Ascending aorta (tissue), 2 donors: ENCODE data around the gene RTL1. TPM values are rescaled to one million over a fixed set of nuclear protein-coding genes. Genes with fewer than 3 reads are reported as not detected.

Experiments
- DNase-seq, 2 donors: peaks; one replicate each; pipeline ENCODE4 v3.0.0-alpha.2; 2019; ENCODE audit warnings: low spot score in 2 of 2
- H3K27ac ChIP-seq, 2 donors: fragments of 200-600 bp; sonication (generic); one replicate each; pipeline ENCODE4 v1.5.1; 2016 to 2017; ENCODE audit warnings: mild to moderate bottlenecking in 1 of 2
- H3K27me3 ChIP-seq: fragments of 200-600 bp; sonication (generic); one replicate; pipeline ENCODE4 v1.5.1; 2017
- H3K36me3 ChIP-seq, 2 donors: fragments of 200-600 bp; sonication (generic); one replicate each; pipeline ENCODE4 v1.5.1; 2016
- H3K4me1 ChIP-seq, 2 donors: fragments of 200-600 bp; sonication (generic); one replicate each; pipeline ENCODE4 v1.5.1; 2016 to 2017; ENCODE audit warnings: mild to moderate bottlenecking in 1 of 2
- H3K4me3 ChIP-seq, 2 donors: fragments of 200-600 bp; sonication (generic); one replicate each; pipeline ENCODE4 v1.5.1; 2016 to 2017; ENCODE audit warnings: mild to moderate bottlenecking in 1 of 2
- H3K9me3 ChIP-seq, 2 donors: fragments of 200-600 bp; sonication (generic); one replicate each; pipeline ENCODE4 v1.5.1; 2016
- intact Hi-C: fragments of 100-400 bp; cut with DNase I; formaldehyde crosslinking; loops from one replicate; pipeline ENCODE4 v1.15.1; 2023
- total RNA-seq: library from RNA; depleted of rRNA; stranded (reverse); fragments of >200 nt; gene quantifications from one replicate; pipeline ENCODE4 v1.1.0, GENCODE V29; 2016
- TF ChIP-seq, protein P1 (sequence below), 3 experiments: fragments of 200-600 bp in 2 of 3; fragments of 450-650 bp in 1 of 3; sonication (generic) in 2 of 3; IDR thresholded peaks; one replicate each; pipeline ENCODE4 v1.5.1; 2016 to 2019; ENCODE audit warnings: antibody characterized with exemption in 3 of 3, mild to moderate bottlenecking in 1 of 3, moderate library complexity in 1 of 3

RTL1 gene
- total RNA-seq, 1 donor from 2014 or later: not detected

DNA sequence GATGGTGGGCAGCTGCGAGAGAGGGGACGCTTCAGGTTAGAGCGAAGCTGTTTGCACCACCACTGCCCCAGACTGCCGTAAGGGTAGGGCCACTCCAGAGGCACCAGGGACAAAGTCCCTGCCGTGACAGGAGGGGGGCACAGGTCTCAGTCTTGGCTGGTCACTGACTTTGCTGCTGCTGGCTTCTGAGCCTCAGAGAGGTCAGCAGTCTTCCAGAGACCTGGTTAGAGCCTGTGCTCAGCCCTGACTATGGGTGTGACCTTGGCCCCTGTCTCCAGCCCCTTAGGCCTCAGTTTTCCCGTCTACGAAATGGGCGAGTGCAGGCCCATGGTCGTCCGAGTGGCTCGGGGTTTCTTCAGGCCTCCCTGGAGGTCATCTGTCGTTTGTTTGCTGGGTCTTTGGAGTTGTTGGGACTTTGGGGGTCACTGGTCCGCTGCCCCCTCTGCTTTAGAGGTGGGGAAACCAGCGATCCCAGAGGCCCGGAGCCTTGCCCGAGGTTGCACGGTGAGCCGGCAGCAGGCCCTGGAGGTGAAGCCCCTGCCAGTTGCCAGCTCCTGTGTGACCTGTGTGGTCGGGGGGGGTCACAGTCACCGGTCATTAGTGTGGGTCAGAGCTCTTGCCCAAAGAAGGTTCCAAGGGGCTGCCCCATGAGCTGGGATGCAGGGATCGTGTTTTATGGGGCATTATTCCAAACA lies 62.3 kb downstream of the RTL1 start:
- intact Hi-C loops: no loop called here
- H3K36me3 ChIP-seq: no peaks in the 10 kb centered on the region
- H3K4me3 ChIP-seq: no peak overlapping the region
- H3K27ac ChIP-seq: no peak overlapping the region
- no peaks in the 10 kb centered on the region for H3K27me3 ChIP-seq
- TF ChIP-seq, protein P1, sequence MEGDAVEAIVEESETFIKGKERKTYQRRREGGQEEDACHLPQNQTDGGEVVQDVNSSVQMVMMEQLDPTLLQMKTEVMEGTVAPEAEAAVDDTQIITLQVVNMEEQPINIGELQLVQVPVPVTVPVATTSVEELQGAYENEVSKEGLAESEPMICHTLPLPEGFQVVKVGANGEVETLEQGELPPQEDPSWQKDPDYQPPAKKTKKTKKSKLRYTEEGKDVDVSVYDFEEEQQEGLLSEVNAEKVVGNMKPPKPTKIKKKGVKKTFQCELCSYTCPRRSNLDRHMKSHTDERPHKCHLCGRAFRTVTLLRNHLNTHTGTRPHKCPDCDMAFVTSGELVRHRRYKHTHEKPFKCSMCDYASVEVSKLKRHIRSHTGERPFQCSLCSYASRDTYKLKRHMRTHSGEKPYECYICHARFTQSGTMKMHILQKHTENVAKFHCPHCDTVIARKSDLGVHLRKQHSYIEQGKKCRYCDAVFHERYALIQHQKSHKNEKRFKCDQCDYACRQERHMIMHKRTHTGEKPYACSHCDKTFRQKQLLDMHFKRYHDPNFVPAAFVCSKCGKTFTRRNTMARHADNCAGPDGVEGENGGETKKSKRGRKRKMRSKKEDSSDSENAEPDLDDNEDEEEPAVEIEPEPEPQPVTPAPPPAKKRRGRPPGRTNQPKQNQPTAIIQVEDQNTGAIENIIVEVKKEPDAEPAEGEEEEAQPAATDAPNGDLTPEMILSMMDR (IDR thresholded peaks at IDR 0.05): no peak
- H3K4me1 ChIP-seq: no peaks in the 10 kb centered on the region
- DNase-seq: no peak
- H3K9me3 ChIP-seq: no peaks in the 10 kb centered on the region

DNA sequence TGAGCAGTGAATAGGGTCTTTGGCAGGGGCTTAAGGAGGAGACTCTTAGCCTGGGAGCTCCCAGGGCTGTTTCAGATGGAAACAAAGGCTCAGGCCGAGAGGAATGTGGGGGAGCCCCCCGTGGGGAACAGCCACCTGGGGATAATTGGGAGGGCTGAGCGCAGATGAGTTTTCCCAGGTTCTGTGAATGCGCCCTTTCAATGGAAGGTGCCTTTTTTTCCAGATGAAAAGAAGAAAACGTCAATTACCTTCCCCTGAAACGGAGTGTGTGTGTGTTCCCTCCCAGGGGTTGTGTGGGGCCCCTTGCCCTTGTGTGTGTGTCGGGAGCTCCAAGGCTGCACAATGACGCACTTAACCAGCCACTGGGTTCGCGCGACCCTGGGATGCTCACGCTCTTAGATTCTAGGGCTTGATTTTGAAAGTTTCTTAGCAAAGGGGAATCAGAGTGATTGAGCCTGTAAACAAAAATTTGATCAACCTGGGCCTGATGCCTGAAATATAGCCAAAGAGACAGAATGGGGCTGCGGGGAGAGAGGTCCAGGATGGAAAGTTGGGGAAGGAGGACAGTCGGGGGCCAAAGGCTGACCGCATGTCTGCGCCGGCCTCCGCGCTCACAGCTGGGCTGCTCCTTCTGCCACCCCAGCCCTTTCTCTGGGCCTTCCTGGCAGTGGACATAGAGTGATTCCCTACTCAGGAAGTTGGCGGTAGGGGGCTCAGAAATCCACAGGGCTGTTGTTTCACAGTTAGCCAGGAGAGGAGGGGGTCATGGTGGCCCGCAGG lies 63.0 kb downstream of the RTL1 start:
- no peaks in the 10 kb centered on the region for H3K36me3 ChIP-seq
- no peaks in the 10 kb centered on the region for H3K4me1 ChIP-seq
- H3K4me3 ChIP-seq: no peak overlapping the region
- TF ChIP-seq, protein P1 (IDR thresholded peaks at IDR 0.05): no peak
- no peak for DNase-seq
- no peaks in the 10 kb centered on the region for H3K9me3 ChIP-seq
- intact Hi-C loops: no loop called here
- no peaks in the 10 kb centered on the region for H3K27me3 ChIP-seq
- H3K27ac ChIP-seq: no peak overlapping the region

DNA sequence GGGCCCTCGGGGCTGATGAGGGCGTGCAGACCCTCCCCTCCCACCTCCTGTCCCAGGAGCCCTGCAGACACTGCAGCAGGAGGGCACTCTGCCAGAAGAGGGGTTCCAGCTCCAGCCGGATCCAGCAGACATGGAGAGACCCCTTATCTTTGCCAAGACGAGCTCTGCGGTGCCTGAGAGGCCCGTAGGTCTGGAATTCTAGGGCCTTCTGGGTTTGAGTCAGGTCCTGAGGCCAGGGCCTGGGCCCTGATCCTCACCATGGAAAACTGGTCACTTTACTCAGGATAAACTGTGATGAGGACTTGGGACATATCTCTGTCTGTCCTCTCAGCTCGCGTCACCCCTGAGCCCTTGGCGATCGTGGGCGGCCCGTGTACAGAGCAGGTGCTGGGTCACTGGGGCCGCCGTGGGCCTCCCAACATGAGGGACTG lies 63.8 kb downstream of the RTL1 start:
- Histone ChIP-seq H3K27ac (no peak overlapping the region), H3K27me3 (no peaks in the 10 kb centered on the region), H3K4me1 (no peaks in the 10 kb centered on the region), H3K36me3 (no peaks in the 10 kb centered on the region), H3K4me3 (no peak overlapping the region), H3K9me3 (no peaks in the 10 kb centered on the region)
- no peak for DNase-seq
- intact Hi-C loops: no loop called here
- TF ChIP-seq, protein P1 (IDR thresholded peaks at IDR 0.05): no peak

DNA sequence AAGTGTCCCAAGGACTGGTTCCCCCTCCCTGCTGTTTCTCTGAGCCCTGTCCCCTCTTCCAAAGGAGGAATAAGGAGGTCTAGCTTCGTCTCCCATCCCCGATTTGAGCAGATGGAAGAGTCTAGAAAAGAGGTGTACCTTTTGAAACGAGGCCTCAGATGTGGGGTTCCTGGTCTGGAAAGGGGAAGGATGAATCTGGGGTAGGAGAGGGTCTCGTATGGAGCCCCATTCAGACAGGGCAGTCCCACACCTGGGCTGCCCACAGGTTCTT lies 64.3 kb downstream of the RTL1 start:
- Histone ChIP-seq H3K4me1 (no peaks in the 10 kb centered on the region), H3K36me3 (no peaks in the 10 kb centered on the region), H3K27ac (no peak overlapping the region), H3K9me3 (no peaks in the 10 kb centered on the region), H3K4me3 (no peak overlapping the region), H3K27me3 (no peaks in the 10 kb centered on the region)
- no peak for DNase-seq
- intact Hi-C loops: no loop called here
- TF ChIP-seq, protein P1 (IDR thresholded peaks at IDR 0.05): no peak

DNA sequence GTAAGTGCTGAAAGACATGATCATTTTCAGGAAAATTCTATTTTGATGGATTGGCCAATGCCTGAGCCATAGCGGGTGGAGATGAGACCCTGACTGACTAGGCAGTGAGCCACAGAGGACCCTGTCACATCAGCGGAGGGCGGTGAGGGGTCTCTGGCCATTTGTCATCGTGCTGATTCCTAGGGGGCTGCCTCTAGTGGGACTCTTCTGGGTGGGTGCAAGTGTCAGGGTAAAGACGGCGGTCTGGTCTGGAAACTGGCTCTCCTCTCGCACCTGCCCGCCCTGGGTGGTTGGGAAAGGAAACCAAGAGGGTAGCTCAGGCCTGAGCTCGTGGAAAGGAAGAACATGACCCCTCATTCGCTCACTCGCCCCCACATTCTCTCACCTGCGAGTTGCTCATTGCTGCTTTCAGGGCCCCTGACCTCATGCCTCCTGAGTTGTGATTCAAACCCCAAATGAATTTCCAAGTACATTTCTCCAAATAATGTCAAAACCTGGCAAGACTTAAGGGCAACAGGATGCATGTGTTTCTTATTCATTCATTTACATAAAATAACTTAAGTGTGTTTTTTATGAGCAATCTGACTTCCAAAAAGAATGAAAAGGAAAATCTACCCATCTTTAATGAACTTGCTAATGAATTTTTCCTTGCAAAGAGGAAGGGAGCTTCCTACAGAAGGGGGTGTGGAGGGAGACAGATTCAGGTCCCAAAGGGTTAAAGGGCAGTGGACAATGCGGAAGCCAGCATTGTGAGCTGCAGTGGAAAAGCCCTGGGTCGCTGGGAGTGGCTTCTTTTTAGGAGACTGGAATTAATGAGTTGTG lies 64.8 kb downstream of the RTL1 start:
- Histone ChIP-seq H3K4me1 (no peaks in the 10 kb centered on the region), H3K27ac (no peak overlapping the region), H3K4me3 (no peak overlapping the region), H3K9me3 (no peaks in the 10 kb centered on the region), H3K36me3 (no peaks in the 10 kb centered on the region), H3K27me3 (no peaks in the 10 kb centered on the region)
- intact Hi-C loops: no loop called here
- no peak for DNase-seq
- TF ChIP-seq, protein P1 (IDR thresholded peaks at IDR 0.05): no peak
